ENCODE data around the gene AP1G1.

GRCh38 chr16:71789136-71789535, 19.5 kb downstream of the AP1G1 start:
- no peak for TF ChIP-seq CTCF (IDR thresholded peaks at IDR 0.05)
- TF ChIP-seq ZFX (IDR thresholded peaks at IDR 0.05; ENCODE audit: borderline replicate concordance): no peak
